Pancreas (tissue), 10 donors: ENCODE results near the gene SLC43A3. TPM values are rescaled to one million over a fixed set of nuclear protein-coding genes. Genes with fewer than 3 reads are reported as not detected.
A peak's percentile ranks its signal among the peaks of the same experiment; 100 is the strongest.
"Not testable (repeated sequence)": the region's sequence is repeated elsewhere in the genome, so short reads cannot be mapped to it uniquely, and the experiment has no call there.

Source experiments
- ATAC-seq, 4 donors: fragments of 200-7000 bp; cut with Tn5 transposase; one replicate each; pipeline versions ENCODE4 v1.8.0 to v1.9.1; 2020; ENCODE audit warnings: mild to moderate bottlenecking in 4 of 4, moderate library complexity in 4 of 4
- DNase-seq, 6 donors: peaks; one replicate each; pipeline ENCODE4 v3.0.0-alpha.2; 2020
- FAIRE-seq: peaks from 2 replicates; lab custom pipeline; 2012; peaks lifted over from hg19 to GRCh38; lab: Jason Lieb, UNC
- H3K27ac ChIP-seq, 4 donors: fragments of 200-600 bp; sonication (generic); 1 replicate in 3 of 4; 2 replicates in 1 of 4; pipeline versions ENCODE4 v1.5.0 to v1.8.0; 2020
- H3K27me3 ChIP-seq, 4 donors: fragments of 200-600 bp; one replicate each; pipeline ENCODE4 v1.8.0; 2021
- H3K36me3 ChIP-seq, 3 donors: fragments of 200-600 bp; sonication (generic) in 1 of 3; one replicate each; pipeline versions ENCODE4 v1.5.0 to v1.8.0; 2020 to 2021
- H3K4me1 ChIP-seq, 3 donors: fragments of 200-600 bp; one replicate each; pipeline ENCODE4 v1.8.0; 2021
- H3K4me3 ChIP-seq, 4 donors: fragments of 200-600 bp; sonication (generic) in 2 of 4; one replicate each; pipeline versions ENCODE4 v1.5.0 to v1.8.0; 2020 to 2021
- H3K9me3 ChIP-seq, 4 donors: fragments of 200-600 bp; one replicate each; pipeline ENCODE4 v1.8.0; 2021
- CTCF ChIP-seq, 4 donors: fragments of 200-600 bp; sonication (generic) in 3 of 4; IDR thresholded peaks; one replicate each; pipeline versions ENCODE4 v1.5.0 to v1.8.0; 2021; ENCODE audit warnings: antibody characterized with exemption in 4 of 4
- WGBS, 2 donors: extraction: QIAGEN DNeasy Blood & Tissue Kit; methylation state at CpG; one replicate each; pipeline ENCODE4 v1.1.7; 2013; 5-methylcytosine and 5-hydroxymethylcytosine counted together
- intact Hi-C, 3 donors: fragments of 100-400 bp; cut with DNase I; formaldehyde crosslinking; loops; one replicate each; pipeline versions ENCODE4 v1.11.1 to v1.14.2; 2022
- polyA plus RNA-seq, 2 donors: library from polyadenylated mRNA; stranded (reverse); fragments of 200-250 nt; gene quantifications; one replicate each; pipeline ENCODE4 v1.2.3, GENCODE V29; 2013
- total RNA-seq, 6 donors: library from RNA; stranded (reverse); fragmentation: NEBNext Ultra II Directional in 4 of 6; extraction: Animal tissue kit (Norgen Biotek cat#: 25700) in 4 of 6; gene quantifications; one replicate each; pipeline versions ENCODE4 v1.2.1 to v1.2.4, GENCODE V29; 2021 to 2023
- donor health status: healthy with polysubstance abuse.
- donor health status: DM: no; HTN: no; CAD: no; lungs with moderate emphysema.
- donor health status: DM: no; HTN: no; CAD: no.
- donor health status: control.
- donor health status: control.
- donor health status: Bipolar disorder and iron deficiency.
- donor health status: DM: yes; HTN: yes; CAD: no.
- donor health status: DM: no; HTN: no; CAD: no.
- donor health status: DM: no; HTN: no; CAD: no.
- donor health status: DM: yes; HTN: yes; CAD: no.

SLC43A3 gene
- total and polyA plus RNA-seq, 8 donors = 6.7 to 34.9 (median 13.7) TPM

GRCh38 chr11:57453543-57454177 is 26.7 kb upstream of the SLC43A3 start:
- H3K9me3 ChIP-seq = no peaks in the 10 kb centered on the region
- no peak for TF ChIP-seq CTCF (IDR thresholded peaks at IDR 0.05)
- H3K4me3 ChIP-seq = no peak overlapping the region
- H3K4me1 ChIP-seq = peaks cover 0 to 11% (median 4%) of the 10 kb centered on the region in 3 donors
- H3K27me3 ChIP-seq = no peaks in the 10 kb centered on the region
- FAIRE-seq (no peak), DNase-seq (peak in 1 of 6 donors; percentile 46), ATAC-seq (peak; percentile 35 to 79 (median 63))
- H3K27ac ChIP-seq = peak overlapping the region in 1 of 4 donors; percentile 23
- intact Hi-C loops = loop anchor here in 1 of 3 donors (10.0 kb wide), 1 partner anchor 109 kb away; no protein-coding TSS in a partner anchor
- WGBS, 2 donors = 62 to 73% methylated on average over 2 of the region's 2 CpGs
- H3K36me3 ChIP-seq = no peaks in the 10 kb centered on the region

GRCh38 chr11:57446055-57446454 is 19.1 kb upstream of the SLC43A3 start:
- no peaks in the 10 kb centered on the region for H3K4me1 ChIP-seq
- TF ChIP-seq CTCF (IDR thresholded peaks at IDR 0.05) = no peak
- 88 to 90% methylated on average over 1 of the region's 1 CpG for WGBS, 2 donors
- intact Hi-C loops = no loop called here
- DNase-seq (no peak), FAIRE-seq (no peak), ATAC-seq (no peak)
- no peaks in the 10 kb centered on the region for H3K9me3 ChIP-seq
- no peak overlapping the region for H3K27ac ChIP-seq
- H3K4me3 ChIP-seq = no peak overlapping the region
- H3K27me3 ChIP-seq = no peaks in the 10 kb centered on the region
- no peaks in the 10 kb centered on the region for H3K36me3 ChIP-seq

- intact Hi-C loops, H3K27ac ChIP-seq, ATAC-seq, H3K36me3 ChIP-seq, H3K27me3 ChIP-seq, DNase-seq, FAIRE-seq, H3K4me1 ChIP-seq, H3K4me3 ChIP-seq, H3K9me3 ChIP-seq: not testable (repeated sequence)
- WGBS, 2 donors = 81 to 84% methylated on average over 8 to 9 of the region's 9 CpGs
These were observed 18.1 kb upstream of the SLC43A3 start for GRCh38 chr11:57445122-57445394.

GRCh38 chr11:57444362-57445121 is 17.6 kb upstream of the SLC43A3 start:
- Histone ChIP-seq H3K4me3 (no peak overlapping the region), H3K9me3 (no peaks in the 10 kb centered on the region), H3K27ac (no peak overlapping the region), H3K4me1 (no peaks in the 10 kb centered on the region), H3K36me3 (no peaks in the 10 kb centered on the region), H3K27me3 (no peaks in the 10 kb centered on the region)
- no peak for TF ChIP-seq CTCF (IDR thresholded peaks at IDR 0.05)
- DNase-seq = no peak
- WGBS, 2 donors = 72 to 80% methylated on average over 9 of the region's 9 CpGs
- FAIRE-seq = no peak
- ATAC-seq = no peak
- intact Hi-C loops = no loop called here

GRCh38 chr11:57440744-57441414 is 14.0 kb upstream of the SLC43A3 start:
- ATAC-seq (no peak), FAIRE-seq (no peak), DNase-seq (no peak)
- no peaks in the 10 kb centered on the region for H3K4me1 ChIP-seq
- H3K4me3 ChIP-seq = no peak overlapping the region
- 67% methylated on average over 4 of the region's 4 CpGs for WGBS, 2 donors
- no peak for TF ChIP-seq CTCF (IDR thresholded peaks at IDR 0.05)
- H3K9me3 ChIP-seq = no peaks in the 10 kb centered on the region
- H3K27me3 ChIP-seq = no peaks in the 10 kb centered on the region
- intact Hi-C loops = no loop called here
- no peaks in the 10 kb centered on the region for H3K36me3 ChIP-seq
- no peak overlapping the region for H3K27ac ChIP-seq
